Stimulated activated CD4-positive, alpha-beta T cell treated with anti-CD3 and anti-CD28 coated beads, Interleukin-4, amount 100 ng/mL, for 4 hours (primary cell): ENCODE data around the gene PDE3A.

ENCODE experiments used
- DNase-seq, 2 experiments: peaks; one replicate each; pipeline ENCODE4 v3.0.0-alpha.2; 2020

PDE3A gene

DNA sequence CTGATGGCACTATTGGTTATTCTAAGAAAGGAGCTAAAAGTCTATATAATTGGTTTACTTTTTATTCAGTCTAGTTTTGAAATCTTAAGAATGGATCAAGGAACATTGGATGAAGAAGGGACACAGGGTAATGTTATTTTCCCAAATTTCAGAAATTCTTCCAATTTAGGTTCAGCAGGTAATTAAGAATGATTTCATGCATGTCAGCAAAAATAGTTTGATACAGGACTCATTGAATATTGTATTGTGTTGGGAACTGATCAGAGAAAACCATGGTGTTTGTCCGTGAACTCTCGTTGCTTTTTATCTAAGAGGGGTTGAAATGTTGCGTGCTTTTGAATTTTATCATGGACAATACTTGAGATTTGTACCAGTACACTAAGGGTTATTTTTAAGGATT lies 58.6 kb downstream of the PDE3A start:
- DNase-seq: no peak

DNA sequence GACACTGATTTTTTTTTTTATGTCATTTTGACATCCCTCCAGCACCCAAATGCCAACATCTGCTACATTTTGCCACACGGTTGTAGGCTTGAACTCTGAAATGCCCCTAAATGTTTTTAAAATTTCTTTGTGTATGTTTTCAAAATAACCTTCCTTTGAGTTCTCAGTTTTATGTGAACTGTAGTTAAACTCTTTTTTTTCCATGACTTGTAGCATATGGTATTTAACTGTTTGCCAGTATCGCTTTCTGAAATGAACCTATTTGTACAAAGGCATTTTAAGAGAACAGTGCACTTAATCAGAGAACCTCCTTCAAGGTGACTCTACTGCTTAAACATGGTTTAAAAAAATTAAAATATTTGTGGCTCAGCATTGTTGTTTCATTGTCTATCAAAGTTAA lies 61.5 kb downstream of the PDE3A start:
- no peak for DNase-seq

DNA sequence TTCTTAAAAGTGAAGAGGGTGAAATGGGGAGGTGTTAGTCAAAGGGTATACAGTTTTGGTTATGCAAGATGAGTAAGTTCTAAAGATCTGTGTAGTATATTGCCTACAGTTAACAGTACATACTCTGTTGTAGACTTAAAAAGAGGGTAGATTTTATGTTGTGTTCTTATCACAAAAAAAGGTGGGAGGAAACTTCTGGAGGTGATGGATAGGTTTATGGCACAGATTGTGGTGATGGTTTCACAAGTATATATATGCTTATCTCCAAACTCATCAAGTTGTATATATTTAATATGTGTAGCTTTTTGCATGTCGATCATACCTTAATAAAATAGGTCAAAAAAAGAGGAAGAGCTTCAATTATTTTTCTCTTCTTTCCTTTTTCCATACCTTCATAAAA lies 64.0 kb downstream of the PDE3A start:
- DNase-seq: no peak

DNA sequence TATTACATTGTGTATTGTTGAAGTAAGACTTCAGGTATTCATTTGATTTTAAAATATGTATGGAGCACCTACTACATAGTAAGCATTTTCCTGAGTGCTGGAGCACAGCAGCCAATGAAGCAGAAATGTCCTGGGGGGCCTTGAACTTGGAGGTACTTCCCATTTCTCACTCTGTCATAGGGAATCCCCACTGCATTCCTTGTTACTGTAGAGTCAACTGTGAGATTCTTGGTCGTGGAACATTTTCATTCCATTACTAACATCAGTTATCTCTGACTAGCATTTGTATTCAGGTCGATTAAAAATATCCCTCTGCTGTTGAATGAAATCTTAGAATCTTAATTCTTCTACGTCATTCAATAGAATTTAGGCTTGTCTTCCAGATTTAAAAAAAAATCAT lies 66.7 kb downstream of the PDE3A start:
- DNase-seq: no peak

DNA sequence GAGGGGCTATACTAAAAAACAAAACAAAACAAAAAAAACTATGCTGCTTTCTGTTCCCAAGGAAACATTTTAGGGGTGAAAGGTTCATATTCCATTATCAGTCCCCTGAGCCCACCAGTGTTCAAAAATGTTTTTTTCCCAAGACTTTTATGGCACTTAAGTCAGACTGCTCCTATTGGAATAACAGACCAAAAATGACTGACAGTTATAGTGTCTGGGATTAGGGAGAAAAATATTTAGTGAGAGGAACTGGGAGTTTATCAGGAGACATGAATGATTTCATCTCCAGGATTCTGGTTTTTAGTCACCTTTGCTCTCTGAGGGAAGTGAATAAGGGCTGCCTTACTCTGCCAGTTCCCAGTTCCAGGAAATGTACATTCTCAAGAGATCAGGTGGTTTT lies 68.0 kb downstream of the PDE3A start:
- no peak for DNase-seq

DNA sequence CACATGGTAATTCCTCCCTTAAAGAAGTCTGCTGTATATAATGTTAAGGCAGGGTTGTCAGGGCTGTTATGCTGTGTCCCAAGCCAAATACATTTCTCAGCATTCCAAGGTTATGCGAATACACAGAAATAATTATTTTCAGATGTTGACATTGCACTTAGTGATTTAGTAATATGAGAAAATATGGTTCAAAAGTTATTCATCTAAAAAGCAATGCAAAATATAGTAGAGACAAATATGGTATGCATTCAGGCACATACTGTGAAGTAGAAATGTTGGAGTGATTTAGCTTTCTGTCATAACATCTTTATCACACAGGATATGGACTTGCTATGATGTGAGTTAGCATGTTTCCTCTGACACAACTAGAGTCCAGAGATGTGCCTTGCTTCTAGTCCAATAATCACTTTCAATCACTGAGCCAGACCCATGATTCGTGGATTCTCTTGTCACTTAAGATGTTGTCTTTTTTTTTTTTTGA lies 70.0 kb downstream of the PDE3A start:
- DNase-seq: no peak

DNA sequence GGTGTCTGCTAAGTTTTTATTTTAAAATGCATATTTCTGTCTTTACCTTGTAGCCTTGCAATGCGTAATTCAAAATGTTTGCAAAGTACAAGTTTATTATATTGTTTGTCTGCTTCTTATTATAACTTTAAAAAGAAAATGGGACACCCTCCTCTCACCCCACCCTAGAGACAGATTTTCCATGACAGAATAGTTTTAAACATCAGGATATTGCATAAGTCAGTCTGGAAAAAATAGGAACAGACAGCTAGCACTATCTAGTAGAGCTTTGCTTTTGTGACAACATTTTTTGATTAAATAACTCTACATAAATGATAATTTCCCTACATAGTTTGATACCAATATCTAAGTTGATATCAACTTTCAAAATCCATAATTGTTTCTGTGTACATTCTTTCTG lies 71.3 kb downstream of the PDE3A start:
- no peak for DNase-seq

DNA sequence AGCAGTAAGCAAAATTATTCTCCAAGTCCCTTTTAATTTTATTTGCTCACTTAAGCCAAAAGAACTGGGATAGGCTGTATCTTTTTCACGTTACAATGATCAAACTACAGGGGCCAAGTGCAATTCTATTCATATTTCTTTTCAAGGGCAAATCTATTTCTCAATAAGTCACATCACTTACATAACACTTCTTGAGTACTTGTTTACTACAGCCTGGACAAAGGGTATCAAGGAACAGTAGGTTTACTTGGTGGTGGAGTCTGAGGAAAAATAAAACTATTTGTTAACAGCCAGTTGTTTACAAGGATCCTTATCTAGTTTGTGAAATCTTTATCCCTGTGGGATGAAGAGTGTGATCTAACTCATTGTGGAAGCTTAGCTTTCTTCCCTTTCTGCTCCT lies 72.1 kb downstream of the PDE3A start:
- DNase-seq: no peak

DNA sequence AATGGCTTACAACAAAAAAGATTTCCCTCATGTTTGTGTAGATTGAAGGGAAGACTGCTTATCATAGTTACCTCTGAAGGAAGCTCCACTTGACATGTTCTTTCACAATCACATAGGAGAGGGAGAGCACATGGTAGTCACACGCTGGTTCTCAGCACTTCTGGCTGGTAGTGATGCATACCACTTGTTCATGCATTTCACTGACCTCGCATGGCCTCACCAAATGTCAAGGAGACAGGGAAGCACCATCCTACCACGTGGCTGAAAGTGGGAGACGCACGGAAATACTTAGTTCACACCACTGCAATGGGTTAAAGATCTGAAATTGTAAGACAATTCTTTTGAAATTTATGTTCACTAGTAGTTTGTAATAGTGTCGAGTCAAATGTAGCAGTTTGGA lies 74.0 kb downstream of the PDE3A start:
- no peak for DNase-seq

DNA sequence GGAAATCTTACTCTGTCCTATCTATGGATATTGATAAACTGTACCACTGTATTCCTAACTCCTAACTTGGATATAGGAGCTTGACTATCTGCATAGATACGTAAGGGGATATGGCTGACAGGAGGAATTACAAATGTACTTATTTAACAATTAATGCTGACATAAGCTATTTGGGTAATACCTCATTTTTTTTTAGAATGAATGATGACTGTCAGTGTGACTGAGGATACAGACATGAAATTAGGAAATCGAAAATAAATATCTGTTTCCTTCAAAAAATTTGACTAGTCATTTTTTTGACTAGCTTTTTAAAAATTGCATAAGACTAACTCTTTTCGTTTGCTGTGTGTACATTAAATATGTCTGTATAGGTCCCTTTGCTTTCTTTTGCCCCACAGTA lies 74.9 kb downstream of the PDE3A start:
- DNase-seq: no peak

DNA sequence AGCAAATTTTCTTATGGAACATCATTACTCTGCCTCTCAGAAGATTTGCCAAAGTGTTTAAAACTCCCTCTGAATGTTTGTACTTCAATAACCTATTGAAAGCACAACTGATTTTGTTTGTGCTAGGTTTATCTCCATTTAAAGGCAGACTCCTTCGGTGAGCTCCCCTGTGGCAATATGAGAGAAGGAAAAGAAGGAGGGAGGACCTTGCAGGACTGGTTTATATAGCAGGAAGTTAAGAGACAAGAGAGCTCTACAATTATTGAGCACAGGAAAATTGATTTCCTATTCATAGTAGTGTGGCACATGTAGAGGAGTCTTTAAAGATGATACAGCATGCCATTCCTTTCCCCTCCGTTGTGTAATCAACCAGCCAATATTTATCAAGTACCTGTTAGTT lies 75.5 kb downstream of the PDE3A start:
- DNase-seq: no peak

DNA sequence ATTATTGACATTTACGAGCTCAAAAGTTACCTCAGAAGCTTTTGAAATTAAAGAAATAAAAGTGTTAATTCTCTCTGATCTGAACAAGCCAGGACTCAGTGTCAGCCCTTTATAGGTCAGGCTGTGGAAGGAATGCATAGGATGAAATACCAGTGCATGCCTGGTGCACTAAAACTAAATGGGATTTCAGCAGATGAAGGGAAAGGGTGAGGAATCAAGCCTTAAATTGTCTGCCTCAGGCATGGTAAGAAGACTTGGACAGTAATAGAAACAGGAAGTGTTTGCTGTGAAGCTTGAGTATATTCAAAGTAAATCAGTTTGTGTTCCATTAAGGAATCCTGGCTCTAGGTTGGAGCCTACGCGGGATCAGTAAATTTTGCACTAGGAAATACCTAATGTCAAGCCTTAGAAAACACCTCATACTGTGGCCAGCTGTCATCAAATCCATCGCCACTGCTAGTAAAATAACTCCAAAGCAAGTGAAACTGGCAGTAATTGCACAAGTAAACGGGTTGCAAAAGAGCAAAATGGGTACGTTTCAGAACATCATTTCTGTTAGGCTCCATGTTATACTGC lies 76.3 kb downstream of the PDE3A start:
- DNase-seq: no peak

DNA sequence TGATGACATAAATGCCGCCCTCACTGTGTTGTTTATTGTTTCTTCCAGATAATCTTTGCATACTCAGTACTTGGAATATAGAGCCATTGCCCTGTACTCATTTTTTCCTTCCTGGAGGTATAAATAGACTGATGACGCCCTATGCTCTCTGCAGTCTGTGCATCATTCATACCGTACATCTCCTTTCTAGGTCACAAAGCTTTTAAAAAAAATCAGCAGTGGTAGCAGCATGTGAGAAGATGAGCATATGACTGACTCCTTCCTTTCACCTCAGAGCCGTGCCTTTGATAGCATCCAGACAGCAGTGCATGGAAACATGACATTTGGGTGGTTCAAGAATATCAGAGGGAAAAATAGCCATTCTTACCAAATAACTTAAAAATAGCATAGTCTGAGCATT lies 77.3 kb downstream of the PDE3A start:
- no peak for DNase-seq

DNA sequence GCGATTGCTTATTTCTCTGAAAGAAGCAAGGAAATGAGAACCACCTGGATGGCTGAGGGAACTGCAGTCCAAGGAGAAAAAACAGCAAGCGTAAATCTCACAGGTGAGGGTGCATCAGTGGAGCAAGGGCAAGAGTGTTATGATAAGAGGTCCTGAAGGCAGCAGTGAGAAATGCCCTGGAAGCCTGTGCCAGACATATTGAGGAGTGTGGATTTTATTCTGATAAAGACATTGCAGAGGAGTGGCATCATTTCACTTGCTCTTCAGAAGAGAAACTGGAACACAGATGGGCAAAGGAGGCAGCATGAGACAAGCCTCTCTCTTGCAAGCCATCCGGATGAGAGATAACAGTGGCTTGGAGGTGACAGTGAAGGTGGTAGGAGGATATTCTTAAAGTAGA lies 78.5 kb downstream of the PDE3A start:
- no peak for DNase-seq

DNA sequence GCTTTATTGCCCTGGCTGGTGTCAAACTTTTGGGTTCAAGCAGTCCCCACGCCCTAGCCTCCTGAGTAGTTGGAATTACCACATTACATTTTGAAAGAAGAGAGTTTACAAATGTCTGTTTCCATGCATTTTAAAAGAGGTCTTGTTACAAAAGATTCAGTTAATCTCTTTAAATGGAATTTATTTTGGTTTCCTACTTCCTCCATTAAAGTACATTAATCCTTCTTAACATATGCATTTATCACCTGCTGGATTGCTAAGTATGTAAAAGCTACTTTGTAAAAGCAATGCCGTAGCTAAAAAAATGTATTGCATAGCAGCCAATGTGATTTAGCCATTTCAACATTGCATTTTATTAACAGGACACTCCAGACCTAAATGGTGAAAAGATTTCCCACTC lies 80.4 kb downstream of the PDE3A start:
- DNase-seq: no peak

DNA sequence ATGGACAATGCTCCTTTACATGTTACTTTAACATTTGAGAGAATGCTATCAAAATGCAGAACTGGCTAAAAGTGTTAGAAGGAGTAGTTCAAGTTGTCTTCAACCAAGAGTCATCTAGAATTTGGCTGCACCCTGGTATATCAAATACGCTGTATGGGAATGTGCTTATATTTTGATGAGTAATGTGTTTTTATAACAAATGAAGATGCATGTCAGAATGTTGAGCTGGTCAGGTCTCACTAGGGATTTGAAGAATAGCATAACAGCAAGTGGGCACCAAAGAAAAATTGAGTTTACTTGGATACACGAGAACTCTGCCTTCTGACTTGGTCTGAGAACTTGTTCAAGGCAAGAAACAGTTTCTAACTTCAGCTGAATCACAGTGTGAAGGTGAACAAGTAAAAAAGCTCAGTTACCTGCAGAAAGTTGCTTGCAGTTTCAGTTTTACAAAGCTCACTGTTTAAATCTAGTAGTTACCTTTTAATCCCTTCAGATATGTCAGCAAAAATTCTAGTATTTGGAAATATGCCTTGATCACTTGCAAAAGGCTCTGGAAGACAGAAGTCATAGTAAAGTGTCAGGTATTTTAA lies 82.3 kb downstream of the PDE3A start:
- DNase-seq: no peak

DNA sequence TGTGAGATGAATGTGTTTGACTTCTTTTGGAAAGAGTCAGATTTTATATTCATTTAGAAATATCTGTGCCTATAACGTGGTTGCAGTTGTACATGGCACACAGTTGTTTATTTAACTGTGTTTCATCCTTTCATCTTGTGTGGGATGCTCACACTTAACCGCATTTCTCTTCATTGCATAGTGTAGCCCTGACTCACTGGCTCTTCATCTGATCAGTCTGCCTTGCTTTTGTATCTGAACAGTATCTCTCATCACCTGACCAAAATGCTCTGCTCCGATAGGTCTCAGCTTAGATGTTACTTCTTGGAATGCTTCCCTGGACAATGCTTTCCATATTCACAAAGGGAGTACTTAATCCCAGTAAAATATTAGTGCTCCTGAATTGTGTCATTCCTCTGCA lies 83.4 kb downstream of the PDE3A start:
- DNase-seq: no peak

DNA sequence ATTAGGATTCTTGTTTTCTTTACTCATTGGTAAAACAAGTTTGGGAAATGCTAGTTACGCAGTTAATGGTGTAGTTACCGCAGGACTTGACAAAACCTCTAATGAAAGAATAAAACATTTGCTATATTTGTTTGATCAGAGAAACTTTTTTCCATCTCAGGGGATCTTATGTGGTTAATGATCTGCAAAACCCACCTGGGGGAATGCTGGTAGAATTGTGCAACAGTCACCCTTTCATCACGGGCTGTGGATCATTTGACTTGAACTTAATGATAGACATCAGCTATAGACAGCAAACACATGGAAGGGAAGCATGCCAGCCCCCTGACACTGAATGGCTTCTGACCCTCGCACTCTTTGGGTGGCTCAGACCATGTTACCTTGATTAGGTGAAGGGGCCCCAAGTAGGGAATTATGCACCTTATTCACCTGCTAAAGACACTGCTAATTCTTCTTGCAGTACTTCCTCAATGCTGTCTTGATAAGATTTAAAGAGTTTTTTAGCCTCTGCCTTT lies 84.2 kb downstream of the PDE3A start:
- DNase-seq: no peak

DNA sequence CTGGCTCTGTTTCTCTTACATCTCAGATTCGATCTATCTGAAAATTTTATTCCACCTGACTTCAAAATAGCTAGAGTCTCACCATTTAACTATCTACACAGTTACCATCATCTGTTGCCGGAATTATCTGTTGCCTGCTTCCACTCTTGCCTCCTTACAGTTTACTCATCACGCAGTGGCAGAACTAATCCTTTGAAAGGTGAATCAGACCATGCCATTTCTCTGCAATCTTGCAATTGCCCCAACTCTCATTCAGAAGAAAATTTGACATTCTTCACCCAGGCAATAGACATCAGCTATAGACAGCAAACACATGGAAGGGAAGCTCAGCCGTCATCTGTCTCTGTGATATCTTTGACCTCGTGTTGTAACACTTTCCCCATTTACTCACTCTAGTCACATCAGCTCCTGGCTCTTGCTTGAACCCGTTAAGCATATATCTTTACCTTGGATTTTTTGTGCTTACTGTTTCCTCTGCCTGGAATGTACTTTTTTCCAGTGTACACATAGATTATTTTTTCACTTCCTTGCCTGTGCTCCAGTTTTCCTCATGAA lies 85.5 kb downstream of the PDE3A start:
- DNase-seq: no peak

DNA sequence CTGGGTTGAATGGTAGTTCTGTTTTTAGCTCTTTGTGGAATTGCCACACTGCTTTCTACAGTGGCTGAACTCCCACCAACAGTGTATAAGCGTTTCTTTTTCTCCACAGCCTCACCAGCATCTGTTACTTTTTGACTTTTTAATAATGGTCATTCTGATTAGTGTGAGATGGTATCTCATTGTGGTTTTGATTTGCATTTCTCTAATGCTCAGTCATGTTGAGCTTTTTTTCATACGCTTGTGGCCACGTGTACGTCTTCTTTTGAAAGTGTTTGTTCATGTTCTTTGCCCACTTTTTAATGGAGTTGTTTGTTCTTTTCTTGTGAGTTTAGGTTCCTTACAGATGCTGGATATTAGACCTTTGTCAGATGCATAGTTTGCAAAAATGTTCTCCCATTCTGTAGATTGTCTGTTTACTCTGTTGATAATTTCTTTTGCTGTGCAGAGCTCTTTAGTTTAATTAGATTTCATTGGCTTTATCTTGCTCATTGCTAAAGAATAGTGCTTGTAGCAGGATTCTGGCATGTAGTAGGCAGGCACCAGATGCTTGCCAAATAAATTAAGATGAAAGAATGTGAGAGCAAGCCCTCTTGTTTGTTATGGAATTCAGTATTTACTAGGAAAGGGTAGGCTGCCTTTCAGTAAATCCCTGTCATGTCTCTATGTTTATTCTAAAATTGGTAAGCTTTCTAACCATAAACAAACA lies 86.8 kb downstream of the PDE3A start:
- DNase-seq: no peak

DNA sequence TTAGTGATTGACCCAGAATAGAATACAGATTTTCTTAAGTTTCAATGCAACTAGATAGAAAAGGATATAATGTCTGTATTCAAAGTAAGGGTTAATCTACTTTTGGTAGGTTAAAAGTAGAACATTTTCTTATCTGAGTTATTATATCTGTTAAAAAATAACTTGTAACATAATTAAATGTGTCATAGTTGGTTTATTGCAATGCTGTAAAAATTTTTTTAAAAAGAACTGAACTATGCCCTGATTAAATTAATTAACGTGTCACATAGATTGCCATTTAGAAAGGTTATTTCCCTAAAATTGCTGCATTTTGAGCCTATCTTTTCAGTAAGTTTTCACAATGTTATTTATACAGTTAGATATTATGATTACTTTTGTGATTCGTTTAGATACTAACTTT lies 89.2 kb downstream of the PDE3A start:
- no peak for DNase-seq

DNA sequence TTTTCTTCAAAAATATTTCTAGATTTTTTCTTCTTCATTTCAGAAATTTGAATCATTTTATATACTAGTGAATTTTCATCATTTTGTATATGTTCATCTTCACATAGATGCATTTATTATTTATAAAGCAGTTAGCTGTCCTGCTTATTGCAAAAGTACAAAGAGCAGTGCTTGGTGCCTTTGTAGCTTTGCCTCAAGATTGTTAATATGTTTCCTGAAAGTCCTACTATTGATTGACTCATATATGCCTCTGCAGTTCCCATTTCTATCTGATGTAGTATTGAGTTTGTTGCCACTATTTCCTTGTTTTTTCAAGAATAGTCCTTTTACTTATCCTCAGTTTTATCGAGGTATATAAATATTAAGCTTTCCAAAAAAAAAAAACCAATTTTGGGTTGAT lies 89.7 kb downstream of the PDE3A start:
- no peak for DNase-seq

DNA sequence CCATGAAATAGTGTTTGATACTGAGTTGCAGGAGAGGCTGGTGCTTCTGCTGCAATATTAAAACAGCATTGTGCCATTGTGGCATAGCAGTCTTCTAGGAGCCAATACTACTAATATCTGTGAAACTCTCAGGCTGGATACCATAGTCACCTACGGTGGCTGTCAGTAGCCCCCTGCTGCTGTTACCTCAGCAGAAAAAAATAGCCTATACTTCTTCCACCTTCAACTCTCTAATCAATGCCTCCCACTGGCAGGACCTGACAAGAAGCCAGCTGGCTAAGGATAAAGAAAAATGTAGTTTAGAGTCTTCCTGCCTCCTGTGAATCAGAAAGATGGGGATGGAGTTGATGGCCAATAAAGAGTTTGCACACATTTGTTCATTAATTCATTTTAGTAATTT lies 91.6 kb downstream of the PDE3A start:
- DNase-seq: no peak

DNA sequence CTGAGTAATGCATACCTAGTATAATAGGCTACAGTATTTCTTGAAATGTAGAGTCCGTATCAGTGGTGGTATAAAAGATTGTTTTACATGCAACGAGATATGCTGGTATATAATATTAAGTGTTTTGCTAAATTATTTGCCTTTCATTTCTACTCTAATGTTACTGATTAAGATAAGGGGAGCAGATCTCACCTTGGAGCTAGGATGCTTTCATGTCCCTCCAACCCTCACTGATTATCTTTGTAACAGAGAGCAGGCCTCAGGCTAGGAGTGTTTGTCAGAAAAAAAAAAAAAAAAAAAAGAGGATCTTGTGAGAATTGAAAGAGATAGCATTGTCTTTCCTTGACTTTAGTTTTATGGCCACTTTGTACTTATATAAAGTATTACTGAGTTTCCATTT lies 92.6 kb downstream of the PDE3A start:
- DNase-seq: no peak
